GM12878 (cell line): ENCODE measurements around the gene IARS2. TPM values are rescaled to one million over a fixed set of nuclear protein-coding genes. Genes with fewer than 3 reads are reported as not detected.

Source experiments
- ATAC-seq: fragments of 200-7000 bp; cut with Tn5 transposase; 3 replicates; pipeline ENCODE4 v1.9.1; 2020; ENCODE audit warnings: mild to moderate bottlenecking, moderate library complexity
- BruUV-seq: library from RNA; stranded (reverse); fragments of 400-500 nt; replicated peaks from 2 replicates; lab custom pipeline; 2021; lab: Mats Ljungman, UMichigan
- CTCF ChIA-PET: fragments of 300-600 bp; sonication (Branson Sonifier 250); formaldehyde crosslinking; extraction: SDS; loops from one replicate; lab custom pipeline; 2021; ENCODE audit warnings: inconsistent platforms; lab: Yijun Ruan, JAX
- POLR2A ChIA-PET: fragments of 350-600 bp; formaldehyde crosslinking; extraction: SDS; loops from one replicate; lab custom pipeline; 2021; ENCODE audit warnings: inconsistent platforms; lab: Charles Lee
- RAD21 ChIA-PET: fragments of 300-600 bp; sonication (Branson Sonifier 250); formaldehyde crosslinking; loops from one replicate; lab custom pipeline; 2023; ENCODE audit warnings: antibody characterized with exemption; ENCODE audit not compliant: unreplicated experiment; lab: Charles Lee
- SMC1A ChIA-PET: fragments of 300-600 bp; sonication (Branson Sonifier 250); formaldehyde crosslinking; loops from one replicate; lab custom pipeline; 2023; ENCODE audit not compliant: unreplicated experiment, uncharacterized antibody; lab: Charles Lee
- DNase-seq: peaks from one replicate; pipeline ENCODE4 v3.0.0-alpha.2; 2011; ENCODE audit warnings: low read depth, low spot score
- FAIRE-seq: peaks from 3 replicates; lab custom pipeline; 2011; peaks lifted over from hg19 to GRCh38; lab: Jason Lieb, UNC
- H2AFZ ChIP-seq: 2 replicates; pipeline ENCODE4 v1.6.0; 2011; ENCODE audit warnings: low read depth, low read length, control low read depth; ENCODE audit not compliant: control insufficient read depth
- H3K27ac ChIP-seq: 2 replicates; pipeline ENCODE4 v1.5.1; 2011; ENCODE audit warnings: control low read depth; ENCODE audit not compliant: control insufficient read depth, insufficient read depth
- H3K27me3 ChIP-seq, 2 experiments: replicated peaks in 1 of 2; 2 replicates each; pipeline versions ENCODE4 v1.6.0 to v1.6.1; 2011; ENCODE audit warnings: low read length in 1 of 2; ENCODE audit not compliant: control insufficient read depth in 2 of 2, insufficient read depth in 2 of 2
- H3K36me3 ChIP-seq, 2 experiments: 2 replicates each; pipeline ENCODE4 v1.5.1; 2011; ENCODE audit warnings: low read length in 1 of 2; ENCODE audit not compliant: control insufficient read depth in 2 of 2, insufficient read depth in 2 of 2
- H3K4me1 ChIP-seq: 2 replicates; pipeline ENCODE4 v1.6.1; 2011; ENCODE audit warnings: mild to moderate bottlenecking, low read length, moderate library complexity, mixed read lengths; ENCODE audit not compliant: control insufficient read depth, insufficient read depth
- H3K4me2 ChIP-seq: 2 replicates; pipeline ENCODE4 v1.6.0; 2011; ENCODE audit warnings: control low read depth; ENCODE audit not compliant: control insufficient read depth, insufficient read depth
- H3K4me3 ChIP-seq: fragments of 200-600 bp; sonication (generic); 2 replicates; pipeline ENCODE4 v1.5.1; 2016
- H3K79me2 ChIP-seq: 2 replicates; pipeline ENCODE4 v1.6.0; 2011; ENCODE audit warnings: low read length; ENCODE audit not compliant: control insufficient read depth, insufficient read depth
- H3K9ac ChIP-seq: 2 replicates; pipeline ENCODE4 v1.8.0; 2011; ENCODE audit warnings: low read length, control low read depth, mixed read lengths; ENCODE audit not compliant: control insufficient read depth, insufficient read depth
- H3K9me3 ChIP-seq: replicated peaks from 3 replicates; pipeline ENCODE4 v1.5.1; 2011; ENCODE audit warnings: mild to moderate bottlenecking, low read length; ENCODE audit not compliant: control insufficient read depth, insufficient read depth
- H4K20me1 ChIP-seq: 2 replicates; pipeline ENCODE4 v1.6.0; 2011; ENCODE audit not compliant: control insufficient read depth, insufficient read depth
- CHD2 ChIP-seq: IDR thresholded peaks from 2 replicates; pipeline ENCODE4 v1.6.1; 2011; ENCODE audit warnings: low read depth, low read length, improper control_type of control experiment, borderline replicate concordance
- CHD4 ChIP-seq: fragments of 200-600 bp; sonication (generic); IDR thresholded peaks from 2 replicates; pipeline ENCODE4 v1.6.1; 2016; ENCODE audit warnings: mild to moderate bottlenecking
- EP300 ChIP-seq, 2 experiments: fragments of 150-350 bp in 1 of 2; IDR thresholded peaks; 2 replicates each; pipeline ENCODE4 v1.6.1; 2011 to 2012; ENCODE audit warnings: low read depth in 2 of 2, low read length in 2 of 2, borderline replicate concordance in 1 of 2, improper control_type of control experiment in 1 of 2, inconsistent platforms in 1 of 2; ENCODE audit not compliant: control insufficient read depth in 1 of 2
- GABPA ChIP-seq: IDR thresholded peaks from 2 replicates; pipeline ENCODE4 v1.6.1; 2014; ENCODE audit warnings: antibody characterized with exemption, low read depth, mild to moderate bottlenecking, inconsistent platforms
- JUNB ChIP-seq: IDR thresholded peaks from 2 replicates; pipeline ENCODE4 v1.6.1; 2016; ENCODE audit warnings: antibody characterized with exemption, mild to moderate bottlenecking
- MEF2B ChIP-seq: fragments of 450-650 bp; IDR thresholded peaks from 2 replicates; pipeline ENCODE4 v1.6.1; 2018; ENCODE audit warnings: mild to moderate bottlenecking, moderate library complexity; ENCODE audit not compliant: partially characterized antibody, poor library complexity, severe bottlenecking
- NR2C1 ChIP-seq: fragments of 450-650 bp; IDR thresholded peaks from 2 replicates; pipeline ENCODE4 v1.6.1; 2017; ENCODE audit warnings: antibody characterized with exemption, mild to moderate bottlenecking, moderate library complexity
- RB1 ChIP-seq: fragments of 450-650 bp; formaldehyde crosslinking; IDR thresholded peaks from 2 replicates; pipeline ENCODE4 v1.6.1; 2017; ENCODE audit warnings: mild to moderate bottlenecking, borderline replicate concordance
- RBBP5 ChIP-seq: fragments of 200-600 bp; sonication (generic); conservative IDR thresholded peaks from 2 replicates; pipeline ENCODE4 v1.6.1; 2016
- SUPT20H ChIP-seq: IDR thresholded peaks from 2 replicates; pipeline ENCODE4 v1.6.1; 2011; ENCODE audit warnings: low read depth, mild to moderate bottlenecking, low read length, moderate library complexity, borderline replicate concordance; ENCODE audit not compliant: control insufficient read depth
- WGBS: methylation state at CpG from one replicate; pipeline ENCODE4 v1.1.6; 2016; ENCODE audit warnings: low lambda C conversion rate; ENCODE audit not compliant: insufficient replicate concordance, insufficient coverage; ENCODE audit errors: missing lambda C conversion rate; 5-methylcytosine and 5-hydroxymethylcytosine counted together
- in situ Hi-C: fragments of 300-500 bp; cut with MboI; formaldehyde crosslinking; loops from 9 replicates; pipeline ENCODE4 v1.14.3; 2018; ENCODE audit warnings: mixed read lengths
- intact Hi-C: fragments of 100-400 bp; cut with micrococcal nuclease; formaldehyde crosslinking; loops from one replicate; pipeline ENCODE4 v1.14.2; 2022; ENCODE audit not compliant: unreplicated experiment
- polyA plus RNA-seq, 11 experiments: library from polyadenylated mRNA; depleted of rRNA in 4 of 11; unstranded in 6 of 11; stranded (reverse) in 5 of 11; fragments of >200 nt; fragmentation: Nextera tagmentation in 4 of 11; fragmentation: Illumina TruSeq in 1 of 11; extraction: Ambion mirVana in 4 of 11; extraction: Trizol in 1 of 11; gene quantifications; 1 replicate in 1 of 11; 2 replicates in 10 of 11; pipeline versions ENCODE4 v1.2.1 to v1.2.3, GENCODE V29; 2011 to 2016; ENCODE audit warnings: inconsistent platforms in 2 of 11, missing spikeins in 2 of 11, low read depth in 1 of 11
- total RNA-seq, 4 experiments: library from RNA; depleted of rRNA in 3 of 4; stranded (reverse); fragments of >200 nt in 3 of 4; fragmentation: Illumina TruSeq in 1 of 4; extraction: Trizol in 1 of 4; gene quantifications; 2 replicates each; pipeline versions ENCODE4 v1.2.1 to v1.2.3, GENCODE V29; 2013 to 2021
- TF ChIP-seq, protein P1 (sequence below): fragments of 450-650 bp; IDR thresholded peaks from 2 replicates; pipeline ENCODE4 v1.6.1; 2017; ENCODE audit warnings: mild to moderate bottlenecking
- TF ChIP-seq, protein P2 (sequence below): fragments of 450-650 bp; formaldehyde crosslinking; IDR thresholded peaks from 2 replicates; pipeline ENCODE4 v1.4.0; 2022; ENCODE audit warnings: mild to moderate bottlenecking, moderate library complexity
- TF ChIP-seq, protein P3 (sequence below): fragments of 450-650 bp; IDR thresholded peaks from 2 replicates; pipeline ENCODE4 v1.6.1; 2018; ENCODE audit warnings: borderline replicate concordance, mild to moderate bottlenecking; ENCODE audit not compliant: partially characterized antibody

IARS2 gene
- total and polyA plus RNA-seq, 10 of the 15 experiments (the other 5 are each of a cell fraction or from before 2014, with no cell fraction given) = 23.7 to 100 (median 66.8) TPM

DNA sequence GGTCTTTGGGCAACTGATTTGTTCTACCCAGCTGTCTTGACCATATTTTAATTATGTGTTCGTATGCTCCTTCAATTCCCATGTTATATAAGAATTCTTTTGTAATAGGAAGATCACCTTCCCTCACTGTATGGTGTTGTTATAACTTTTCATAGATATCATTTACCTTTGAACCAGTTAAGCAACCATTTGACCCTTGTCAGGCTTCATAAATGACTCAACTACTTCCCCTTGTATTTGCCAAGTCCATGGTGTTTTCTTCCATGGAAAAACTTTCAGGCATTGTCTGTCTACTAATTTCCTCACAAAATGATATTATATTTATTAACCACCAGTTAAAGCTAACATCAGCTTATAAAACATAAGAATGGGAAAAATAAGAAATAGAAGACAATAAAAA is 9.5 kb upstream of the IARS2 start:
- ChIA-PET SMC1A (interaction anchor here (0.8 to 1.1 kb wide), 2 partner anchors 9 to 94 kb away, joined by 3 to 4 read pairs; no protein-coding TSS in a partner anchor), RAD21 (interaction anchor here (0.6 to 1.4 kb wide), 5 partner anchors 9 to 99 kb away, joined by 3 to 4 read pairs (median 3); partner anchors contain the start of gene IARS2), POLR2A (interaction anchor here (0.7 kb wide), 1 partner anchor 95 kb away, joined by 3 read pairs; no protein-coding TSS in a partner anchor), CTCF (interaction anchor here (1.1 to 4.7 kb wide), 6 partner anchors 15 to 109 kb away, joined by 3 to 24 read pairs (median 4); no protein-coding TSS in a partner anchor)
- Histone ChIP-seq H3K4me1 (no peaks in the 10 kb centered on the region; the same call in 1 of the 2 replicates), H3K27me3 (no peaks in the 10 kb centered on the region), H3K36me3 (0 out of 4 replicates have a peak, but pooled peaks cover 0 to 2% of the 10 kb centered on the region in 2 experiments), H3K4me2 (no peak overlapping the region), H3K79me2 (peaks cover 24% of the 10 kb centered on the region), H4K20me1 (no peaks in the 10 kb centered on the region), H3K9me3 (peaks cover 2% of the 10 kb centered on the region; the same call in 1 of the 3 replicates), H3K27ac (no peak overlapping the region), H2AFZ (no peak overlapping the region), H3K4me3 (no peak overlapping the region), H3K9ac (no peak overlapping the region)
- FAIRE-seq (no peak), DNase-seq (no peak), ATAC-seq (no peak)
- WGBS = 59% methylated on average over 1 of the region's 1 CpG
- intact Hi-C loops = loop anchor here (10.0 kb wide), 1 partner anchor 90 kb away; no protein-coding TSS in a partner anchor
- TF ChIP-seq, protein P1, sequence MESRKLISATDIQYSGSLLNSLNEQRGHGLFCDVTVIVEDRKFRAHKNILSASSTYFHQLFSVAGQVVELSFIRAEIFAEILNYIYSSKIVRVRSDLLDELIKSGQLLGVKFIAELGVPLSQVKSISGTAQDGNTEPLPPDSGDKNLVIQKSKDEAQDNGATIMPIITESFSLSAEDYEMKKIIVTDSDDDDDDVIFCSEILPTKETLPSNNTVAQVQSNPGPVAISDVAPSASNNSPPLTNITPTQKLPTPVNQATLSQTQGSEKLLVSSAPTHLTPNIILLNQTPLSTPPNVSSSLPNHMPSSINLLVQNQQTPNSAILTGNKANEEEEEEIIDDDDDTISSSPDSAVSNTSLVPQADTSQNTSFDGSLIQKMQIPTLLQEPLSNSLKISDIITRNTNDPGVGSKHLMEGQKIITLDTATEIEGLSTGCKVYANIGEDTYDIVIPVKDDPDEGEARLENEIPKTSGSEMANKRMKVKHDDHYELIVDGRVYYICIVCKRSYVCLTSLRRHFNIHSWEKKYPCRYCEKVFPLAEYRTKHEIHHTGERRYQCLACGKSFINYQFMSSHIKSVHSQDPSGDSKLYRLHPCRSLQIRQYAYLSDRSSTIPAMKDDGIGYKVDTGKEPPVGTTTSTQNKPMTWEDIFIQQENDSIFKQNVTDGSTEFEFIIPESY = no peak
- no peak for TF ChIP-seq JUNB
- no peak for TF ChIP-seq GABPA
- TF ChIP-seq NR2C1 = no peak
- TF ChIP-seq, protein P2, sequence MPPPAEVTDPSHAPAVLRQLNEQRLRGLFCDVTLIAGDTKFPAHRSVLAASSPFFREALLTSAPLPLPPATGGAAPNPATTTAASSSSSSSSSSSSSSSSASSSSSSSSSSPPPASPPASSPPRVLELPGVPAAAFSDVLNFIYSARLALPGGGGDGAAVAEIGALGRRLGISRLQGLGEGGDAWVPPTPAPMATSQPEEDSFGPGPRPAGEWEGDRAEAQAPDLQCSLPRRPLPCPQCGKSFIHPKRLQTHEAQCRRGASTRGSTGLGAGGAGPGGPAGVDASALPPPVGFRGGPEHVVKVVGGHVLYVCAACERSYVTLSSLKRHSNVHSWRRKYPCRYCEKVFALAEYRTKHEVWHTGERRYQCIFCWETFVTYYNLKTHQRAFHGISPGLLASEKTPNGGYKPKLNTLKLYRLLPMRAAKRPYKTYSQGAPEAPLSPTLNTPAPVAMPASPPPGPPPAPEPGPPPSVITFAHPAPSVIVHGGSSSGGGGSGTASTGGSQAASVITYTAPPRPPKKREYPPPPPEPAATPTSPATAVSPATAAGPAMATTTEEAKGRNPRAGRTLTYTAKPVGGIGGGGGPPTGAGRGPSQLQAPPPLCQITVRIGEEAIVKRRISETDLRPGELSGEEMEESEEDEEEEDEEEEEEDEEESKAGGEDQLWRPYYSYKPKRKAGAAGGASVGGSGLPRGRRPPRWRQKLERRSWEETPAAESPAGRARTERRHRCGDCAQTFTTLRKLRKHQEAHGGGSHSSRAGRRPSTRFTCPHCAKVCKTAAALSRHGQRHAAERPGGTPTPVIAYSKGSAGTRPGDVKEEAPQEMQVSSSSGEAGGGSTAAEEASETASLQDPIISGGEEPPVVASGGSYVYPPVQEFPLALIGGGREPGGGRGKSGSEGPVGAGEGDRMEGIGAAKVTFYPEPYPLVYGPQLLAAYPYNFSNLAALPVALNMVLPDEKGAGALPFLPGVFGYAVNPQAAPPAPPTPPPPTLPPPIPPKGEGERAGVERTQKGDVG (CRISPR knock-in tag) = no peak
- TF ChIP-seq, protein P3, sequence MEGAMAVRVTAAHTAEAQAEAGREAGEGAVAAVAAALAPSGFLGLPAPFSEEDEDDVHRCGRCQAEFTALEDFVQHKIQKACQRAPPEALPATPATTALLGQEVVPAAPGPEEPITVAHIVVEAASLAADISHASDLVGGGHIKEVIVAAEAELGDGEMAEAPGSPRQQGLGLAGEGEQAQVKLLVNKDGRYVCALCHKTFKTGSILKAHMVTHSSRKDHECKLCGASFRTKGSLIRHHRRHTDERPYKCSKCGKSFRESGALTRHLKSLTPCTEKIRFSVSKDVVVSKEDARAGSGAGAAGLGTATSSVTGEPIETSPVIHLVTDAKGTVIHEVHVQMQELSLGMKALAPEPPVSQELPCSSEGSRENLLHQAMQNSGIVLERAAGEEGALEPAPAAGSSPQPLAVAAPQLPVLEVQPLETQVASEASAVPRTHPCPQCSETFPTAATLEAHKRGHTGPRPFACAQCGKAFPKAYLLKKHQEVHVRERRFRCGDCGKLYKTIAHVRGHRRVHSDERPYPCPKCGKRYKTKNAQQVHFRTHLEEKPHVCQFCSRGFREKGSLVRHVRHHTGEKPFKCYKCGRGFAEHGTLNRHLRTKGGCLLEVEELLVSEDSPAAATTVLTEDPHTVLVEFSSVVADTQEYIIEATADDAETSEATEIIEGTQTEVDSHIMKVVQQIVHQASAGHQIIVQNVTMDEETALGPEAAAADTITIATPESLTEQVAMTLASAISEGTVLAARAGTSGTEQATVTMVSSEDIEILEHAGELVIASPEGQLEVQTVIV = no peak
- TF ChIP-seq SUPT20H = no peak
- TF ChIP-seq RB1 = no peak
- no peak for TF ChIP-seq RBBP5
- no peak for TF ChIP-seq EP300 (IDR thresholded peaks at IDR 0.05; ENCODE audit: borderline replicate concordance in 1 of 2, control insufficient read depth in 1 of 2, low read depth in 2 of 2, low read length in 2 of 2)
- TF ChIP-seq CHD2 = no peak
- no peak for TF ChIP-seq CHD4
- TF ChIP-seq MEF2B = no peak
- no TSS peak for BruUV-seq
- in situ Hi-C loops = no loop called here
